Measurements from ENCODE around the gene NAALADL2. TPM values are rescaled to one million over a fixed set of nuclear protein-coding genes. Genes with fewer than 3 reads are reported as not detected.
"Not testable (repeated sequence)": the region's sequence is repeated elsewhere in the genome, so short reads cannot be mapped to it uniquely, and the experiment has no call there.

The NAALADL2 gene
- total and polyA plus RNA-seq, 2 donors, result 0.68 to 4.9 TPM

- WGBS, result 78% methylated on average over 2 of the region's 2 CpGs
- Histone ChIP-seq H3K4me3 (ENCODE audit: low read length in 2 of 2) (no peak overlapping the region), H3K27ac (ENCODE audit: low read depth in 1 of 2, low read length in 1 of 2) (no peak overlapping the region), H3K4me1 (ENCODE audit: control insufficient read depth in 2 of 2, insufficient read depth in 2 of 2, low read length in 2 of 2) (no peaks in the 10 kb centered on the region), H3K9me3 (ENCODE audit: control insufficient read depth in 2 of 2, insufficient read depth in 1 of 2, low read length in 1 of 2) (peaks cover 0 to 3% of the 10 kb centered on the region in 2 donors), H3K36me3 (ENCODE audit: control insufficient read depth in 2 of 2, insufficient read depth in 2 of 2, low read length in 1 of 2) (no peaks in the 10 kb centered on the region), H3K27me3 (ENCODE audit: control insufficient read depth in 2 of 2, insufficient read depth in 1 of 2, low read length in 1 of 2) (no peaks in the 10 kb centered on the region)
- no peak for DNase-seq (ENCODE audit: low read depth in 6 of 9, low spot score in 9 of 9)
Observed at GRCh38 chr3:175065497-175065896, 206.4 kb downstream of the NAALADL2 start.

- 94% methylated on average over 4 of the region's 4 CpGs for WGBS
Observed at GRCh38 chr3:175066617-175067415, 207.7 kb downstream of the NAALADL2 start.

GRCh38 chr3:175068587-175068986 lies 209.5 kb downstream of the NAALADL2 start:
- no peak for DNase-seq (ENCODE audit: low read depth in 6 of 9, low spot score in 9 of 9)
- Histone ChIP-seq H3K4me1 (ENCODE audit: control insufficient read depth in 2 of 2, insufficient read depth in 2 of 2, low read length in 2 of 2) (no peaks in the 10 kb centered on the region), H3K27me3 (ENCODE audit: control insufficient read depth in 2 of 2, insufficient read depth in 1 of 2, low read length in 1 of 2) (no peaks in the 10 kb centered on the region), H3K4me3 (ENCODE audit: low read length in 2 of 2) (no peak overlapping the region), H3K36me3 (ENCODE audit: control insufficient read depth in 2 of 2, insufficient read depth in 2 of 2, low read length in 1 of 2) (no peaks in the 10 kb centered on the region), H3K27ac (ENCODE audit: low read depth in 1 of 2, low read length in 1 of 2) (no peak overlapping the region), H3K9me3 (ENCODE audit: control insufficient read depth in 2 of 2, insufficient read depth in 1 of 2, low read length in 1 of 2) (peaks cover 0 to 3% of the 10 kb centered on the region in 2 donors)
- WGBS, result 97% methylated on average over 3 of the region's 3 CpGs

More at GRCh38 chr3:175066617-175067415, 207.7 kb downstream of the NAALADL2 start:
- Histone ChIP-seq H3K36me3 (ENCODE audit: control insufficient read depth in 2 of 2, insufficient read depth in 2 of 2, low read length in 1 of 2) (no peaks in the 10 kb centered on the region), H3K27me3 (ENCODE audit: control insufficient read depth in 2 of 2, insufficient read depth in 1 of 2, low read length in 1 of 2) (no peaks in the 10 kb centered on the region), H3K4me1 (ENCODE audit: control insufficient read depth in 2 of 2, insufficient read depth in 2 of 2, low read length in 2 of 2) (no peaks in the 10 kb centered on the region), H3K27ac (ENCODE audit: low read depth in 1 of 2, low read length in 1 of 2) (no peak overlapping the region), H3K4me3 (ENCODE audit: low read length in 2 of 2) (no peak overlapping the region), H3K9me3 (ENCODE audit: control insufficient read depth in 2 of 2, insufficient read depth in 1 of 2, low read length in 1 of 2) (peaks cover 0 to 3% of the 10 kb centered on the region in 2 donors)
- no peak for DNase-seq (ENCODE audit: low read depth in 6 of 9, low spot score in 9 of 9)

- Histone ChIP-seq H3K27me3 (ENCODE audit: control insufficient read depth in 2 of 2, insufficient read depth in 1 of 2, low read length in 1 of 2) (no peaks in the 10 kb centered on the region), H3K4me1 (ENCODE audit: control insufficient read depth in 2 of 2, insufficient read depth in 2 of 2, low read length in 2 of 2) (no peaks in the 10 kb centered on the region), H3K27ac (ENCODE audit: low read depth in 1 of 2, low read length in 1 of 2) (no peak overlapping the region), H3K9me3 (ENCODE audit: control insufficient read depth in 2 of 2, insufficient read depth in 1 of 2, low read length in 1 of 2) (no peaks in the 10 kb centered on the region), H3K36me3 (ENCODE audit: control insufficient read depth in 2 of 2, insufficient read depth in 2 of 2, low read length in 1 of 2) (no peaks in the 10 kb centered on the region), H3K4me3 (ENCODE audit: low read length in 2 of 2) (no peak overlapping the region)
- no peak for DNase-seq (ENCODE audit: low read depth in 6 of 9, low spot score in 9 of 9)
- 92% methylated on average over 3 of the region's 3 CpGs for WGBS
Observed at GRCh38 chr3:175070946-175071345, 211.8 kb downstream of the NAALADL2 start.

- no peaks in the 10 kb centered on the region for H3K27me3 ChIP-seq (ENCODE audit: control insufficient read depth in 2 of 2, insufficient read depth in 1 of 2, low read length in 1 of 2)
- no peaks in the 10 kb centered on the region for H3K4me1 ChIP-seq (ENCODE audit: control insufficient read depth in 2 of 2, insufficient read depth in 2 of 2, low read length in 2 of 2)
- H3K4me3 ChIP-seq (ENCODE audit: low read length in 2 of 2), result no peak overlapping the region
- no peak overlapping the region for H3K27ac ChIP-seq (ENCODE audit: low read depth in 1 of 2, low read length in 1 of 2)
- H3K9me3 ChIP-seq (ENCODE audit: control insufficient read depth in 2 of 2, insufficient read depth in 1 of 2, low read length in 1 of 2), result no peaks in the 10 kb centered on the region
- DNase-seq (ENCODE audit: low read depth in 6 of 9, low spot score in 9 of 9), result no peak
- 93% methylated on average over 6 of the region's 6 CpGs for WGBS
- H3K36me3 ChIP-seq (ENCODE audit: control insufficient read depth in 2 of 2, insufficient read depth in 2 of 2, low read length in 1 of 2), result no peaks in the 10 kb centered on the region
Observed at GRCh38 chr3:175073219-175073905, 214.2 kb downstream of the NAALADL2 start.

GRCh38 chr3:175075269-175075668 lies 216.1 kb downstream of the NAALADL2 start:
- DNase-seq (ENCODE audit: low read depth in 6 of 9, low spot score in 9 of 9), result no peak
- H3K9me3 ChIP-seq (ENCODE audit: control insufficient read depth in 2 of 2, insufficient read depth in 1 of 2, low read length in 1 of 2), result no peaks in the 10 kb centered on the region
- H3K27me3 ChIP-seq (ENCODE audit: control insufficient read depth in 2 of 2, insufficient read depth in 1 of 2, low read length in 1 of 2), result no peaks in the 10 kb centered on the region
- H3K4me3 ChIP-seq (ENCODE audit: low read length in 2 of 2), result no peak overlapping the region
- H3K4me1 ChIP-seq (ENCODE audit: control insufficient read depth in 2 of 2, insufficient read depth in 2 of 2, low read length in 2 of 2), result no peaks in the 10 kb centered on the region
- H3K27ac ChIP-seq (ENCODE audit: low read depth in 1 of 2, low read length in 1 of 2), result no peak overlapping the region
- H3K36me3 ChIP-seq (ENCODE audit: control insufficient read depth in 2 of 2, insufficient read depth in 2 of 2, low read length in 1 of 2), result no peaks in the 10 kb centered on the region

GRCh38 chr3:175077216-175077615 lies 218.1 kb downstream of the NAALADL2 start:
- Histone ChIP-seq H3K36me3 (ENCODE audit: control insufficient read depth in 2 of 2, insufficient read depth in 2 of 2, low read length in 1 of 2) (no peaks in the 10 kb centered on the region), H3K27me3 (ENCODE audit: control insufficient read depth in 2 of 2, insufficient read depth in 1 of 2, low read length in 1 of 2) (no peaks in the 10 kb centered on the region), H3K9me3 (ENCODE audit: control insufficient read depth in 2 of 2, insufficient read depth in 1 of 2, low read length in 1 of 2) (no peaks in the 10 kb centered on the region), H3K27ac (ENCODE audit: low read depth in 1 of 2, low read length in 1 of 2) (no peak overlapping the region), H3K4me1 (ENCODE audit: control insufficient read depth in 2 of 2, insufficient read depth in 2 of 2, low read length in 2 of 2) (no peaks in the 10 kb centered on the region), H3K4me3 (ENCODE audit: low read length in 2 of 2) (no peak overlapping the region)
- peak in 1 of 9 donors; percentile 13 for DNase-seq (ENCODE audit: low read depth in 6 of 9, low spot score in 9 of 9)
- WGBS, result 68% methylated on average over 3 of the region's 3 CpGs

- Histone ChIP-seq H3K4me1 (ENCODE audit: control insufficient read depth in 2 of 2, insufficient read depth in 2 of 2, low read length in 2 of 2) (no peaks in the 10 kb centered on the region), H3K9me3 (ENCODE audit: control insufficient read depth in 2 of 2, insufficient read depth in 1 of 2, low read length in 1 of 2) (no peaks in the 10 kb centered on the region), H3K27me3 (ENCODE audit: control insufficient read depth in 2 of 2, insufficient read depth in 1 of 2, low read length in 1 of 2) (no peaks in the 10 kb centered on the region), H3K4me3 (ENCODE audit: low read length in 2 of 2) (no peak overlapping the region), H3K36me3 (ENCODE audit: control insufficient read depth in 2 of 2, insufficient read depth in 2 of 2, low read length in 1 of 2) (no peaks in the 10 kb centered on the region), H3K27ac (ENCODE audit: low read depth in 1 of 2, low read length in 1 of 2) (no peak overlapping the region)
- no peak for DNase-seq (ENCODE audit: low read depth in 6 of 9, low spot score in 9 of 9)
Observed at GRCh38 chr3:175082631-175083030, 223.5 kb downstream of the NAALADL2 start.

- H3K27me3 ChIP-seq (ENCODE audit: control insufficient read depth in 2 of 2, insufficient read depth in 1 of 2, low read length in 1 of 2); H3K36me3 ChIP-seq (ENCODE audit: control insufficient read depth in 2 of 2, insufficient read depth in 2 of 2, low read length in 1 of 2); DNase-seq (ENCODE audit: low read depth in 6 of 9, low spot score in 9 of 9); H3K4me1 ChIP-seq (ENCODE audit: control insufficient read depth in 2 of 2, insufficient read depth in 2 of 2, low read length in 2 of 2); H3K9me3 ChIP-seq (ENCODE audit: control insufficient read depth in 2 of 2, insufficient read depth in 1 of 2, low read length in 1 of 2); H3K4me3 ChIP-seq (ENCODE audit: low read length in 2 of 2); H3K27ac ChIP-seq (ENCODE audit: low read depth in 1 of 2, low read length in 1 of 2): not testable (repeated sequence)
- WGBS, result 93% methylated on average over 19 of the region's 19 CpGs
Observed at GRCh38 chr3:175087128-175087527, 228.0 kb downstream of the NAALADL2 start.

Data from thymus (tissue), 11 donors.